Measurements from ENCODE around the gene SHMT2. TPM values are rescaled to one million over a fixed set of nuclear protein-coding genes. Genes with fewer than 3 reads are reported as not detected.
A peak's percentile ranks its signal among the peaks of the same experiment; 100 is the strongest.

The SHMT2 gene
- total RNA-seq, 1 experiment from 2014 or later, result 293 TPM

- DNase-seq (ENCODE audit: low read depth), result no peak
These were observed 15.6 kb upstream of the SHMT2 start for GRCh38 chr12:57213763-57214397.

DNA sequence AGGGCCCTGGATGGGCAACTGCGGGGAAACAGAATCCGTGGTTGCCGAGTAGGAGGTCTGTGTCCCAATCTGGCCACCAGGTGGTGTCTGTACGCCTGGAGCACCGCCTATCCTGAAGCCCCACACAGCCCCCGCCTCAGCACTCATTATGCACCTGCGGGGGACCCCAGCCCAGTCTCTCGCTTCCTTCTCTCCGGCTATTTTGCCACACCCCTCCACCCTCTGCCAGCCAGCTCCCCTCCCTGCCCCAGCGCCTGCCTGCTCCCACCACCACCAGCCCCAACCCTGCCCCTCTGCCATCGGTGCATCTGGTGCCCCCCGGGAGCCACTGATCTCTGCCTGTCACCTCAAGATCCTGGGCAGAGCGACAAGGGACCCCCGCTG, 15.1 kb upstream of the SHMT2 start:
- peak; percentile 56 for DNase-seq (ENCODE audit: low read depth)

- DNase-seq (ENCODE audit: low read depth), result no peak
These were observed 14.4 kb upstream of the SHMT2 start for GRCh38 chr12:57215065-57215464.

- no peak for DNase-seq (ENCODE audit: low read depth)
These were observed 13.9 kb upstream of the SHMT2 start for GRCh38 chr12:57215668-57216013.

DNA sequence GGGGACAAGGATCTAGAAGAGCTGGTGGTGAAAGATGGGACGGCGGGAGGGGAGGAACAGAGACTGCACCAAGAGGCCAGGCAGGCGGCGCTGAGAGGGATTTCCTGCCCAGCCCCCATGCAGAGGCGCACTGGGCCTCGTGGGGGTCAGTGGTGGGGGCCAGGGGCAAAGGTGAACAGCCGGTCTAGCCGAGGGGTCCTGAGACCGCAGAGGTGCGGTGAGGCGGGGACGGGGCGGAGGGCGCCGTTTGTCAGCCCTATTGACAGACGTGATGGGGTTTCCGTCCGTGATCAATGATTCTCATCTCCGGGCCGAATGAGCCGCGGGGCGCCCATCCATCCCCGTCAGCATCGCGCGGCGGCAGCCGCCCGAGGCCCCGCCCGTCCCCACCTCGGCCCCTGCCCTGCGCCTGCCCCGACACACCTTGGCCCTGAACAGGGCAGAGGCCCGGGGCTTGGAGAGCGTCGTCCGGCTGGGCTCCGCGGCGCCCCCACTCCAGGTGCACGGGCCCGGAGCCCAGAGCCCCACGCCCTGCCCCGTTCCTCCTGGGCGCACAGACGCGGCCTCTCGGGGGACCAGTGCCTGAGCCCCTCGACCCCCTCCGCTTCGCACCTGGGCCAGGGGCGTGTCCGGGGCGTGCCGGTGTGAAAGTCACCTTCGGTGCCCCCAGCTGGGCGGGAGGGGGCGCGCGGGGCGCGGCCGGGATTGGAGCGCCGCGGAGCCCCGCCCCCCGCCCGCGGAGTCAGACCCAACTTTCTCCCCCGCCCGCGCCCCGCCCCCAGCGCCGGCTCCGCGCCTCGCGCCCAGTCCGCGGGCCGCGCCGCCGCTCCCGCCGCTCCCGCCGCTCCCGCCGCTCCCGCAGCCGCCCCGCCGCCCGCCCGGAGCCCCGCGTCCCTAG, 13.2 kb upstream of the SHMT2 start, which contains the start of gene NXPH4:
Gene NXPH4, plus strand, starts transcription at position 781 of the 898 bp plus-strand sequence. CDS start 176 bp downstream, outside the sequence.
- DNase-seq (ENCODE audit: low read depth), result no peak

- no peak for DNase-seq (ENCODE audit: low read depth)
These were observed 12.3 kb upstream of the SHMT2 start for GRCh38 chr12:57216921-57217879.

DNA sequence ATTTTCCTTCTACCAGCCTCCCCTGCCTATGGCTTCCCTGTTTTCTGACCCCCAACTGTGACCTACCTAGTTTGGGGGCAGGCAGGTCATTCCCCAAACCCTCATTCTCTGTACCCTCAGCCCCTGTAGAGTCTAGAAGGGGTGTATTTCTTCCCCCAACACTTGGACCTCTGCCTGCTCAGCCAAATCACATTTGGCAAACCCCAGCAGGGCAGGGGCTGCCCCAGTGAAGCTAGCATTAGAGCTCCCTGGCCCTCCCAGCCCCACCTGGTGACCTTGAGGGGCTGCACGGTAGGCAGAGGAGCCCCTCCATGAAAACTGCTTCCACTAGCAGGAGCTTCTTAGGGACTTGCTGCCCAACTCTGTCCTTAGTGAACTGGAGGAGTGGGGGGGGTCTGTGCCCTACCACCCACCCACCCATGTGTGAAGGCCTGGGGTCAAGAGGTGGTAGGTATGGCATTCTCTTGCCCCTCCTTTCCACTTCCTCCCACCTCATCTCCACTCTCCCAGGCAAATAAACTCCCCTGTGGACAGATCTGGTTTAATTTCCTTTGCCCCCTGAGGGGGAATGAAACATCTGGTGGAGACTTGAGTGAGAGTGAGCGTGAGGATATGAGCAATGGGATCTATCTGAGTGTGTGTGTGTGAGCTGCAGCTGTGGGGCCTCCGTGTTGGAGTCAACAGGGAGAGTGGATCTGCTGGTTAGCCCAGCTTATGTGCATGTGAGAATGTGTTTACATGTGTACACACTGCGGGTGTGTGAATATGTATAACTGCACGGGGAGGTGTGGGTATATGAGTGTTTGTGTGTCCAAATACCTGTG, 11.3 kb upstream of the SHMT2 start:
- DNase-seq (ENCODE audit: low read depth), result no peak

DNA sequence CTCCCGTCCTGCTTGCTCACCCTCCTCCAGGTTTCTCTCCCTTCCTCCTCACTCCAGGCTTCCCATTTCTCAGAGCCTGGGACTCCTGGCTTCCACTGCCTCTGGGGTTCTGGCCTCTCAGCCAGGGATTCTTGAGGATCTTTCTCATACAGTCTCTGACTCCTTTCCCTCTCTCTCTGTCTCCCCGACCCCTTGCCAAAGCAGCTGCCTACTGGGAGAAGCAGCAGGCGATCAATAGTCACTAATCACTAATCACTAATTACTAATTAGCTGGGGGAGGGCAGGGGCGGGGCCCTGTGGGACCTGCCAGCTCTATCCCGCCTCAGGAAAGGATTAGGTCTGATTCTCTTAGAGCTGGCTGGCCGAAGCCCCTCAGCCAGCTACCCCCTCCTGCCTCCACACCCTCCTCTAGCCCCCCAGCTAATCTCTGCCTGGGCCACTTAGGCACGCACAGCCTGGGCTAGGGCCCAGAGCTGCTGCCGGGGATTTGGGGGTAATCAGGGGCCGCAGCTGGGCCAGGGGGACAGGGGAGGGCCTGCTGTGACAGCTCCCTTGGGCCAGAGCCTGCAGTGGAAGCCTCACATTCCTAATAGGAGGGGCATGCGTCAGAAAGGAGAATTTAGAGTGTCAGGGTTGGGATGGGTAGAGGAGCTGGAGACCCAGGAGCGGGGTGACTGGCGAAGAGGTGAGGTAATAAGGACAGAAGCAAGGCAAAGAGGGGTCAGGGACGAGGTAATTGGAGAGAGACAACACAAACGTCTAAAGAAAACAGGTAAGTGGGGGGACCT, 10.1 kb upstream of the SHMT2 start:
- DNase-seq (ENCODE audit: low read depth), result no peak

DNA sequence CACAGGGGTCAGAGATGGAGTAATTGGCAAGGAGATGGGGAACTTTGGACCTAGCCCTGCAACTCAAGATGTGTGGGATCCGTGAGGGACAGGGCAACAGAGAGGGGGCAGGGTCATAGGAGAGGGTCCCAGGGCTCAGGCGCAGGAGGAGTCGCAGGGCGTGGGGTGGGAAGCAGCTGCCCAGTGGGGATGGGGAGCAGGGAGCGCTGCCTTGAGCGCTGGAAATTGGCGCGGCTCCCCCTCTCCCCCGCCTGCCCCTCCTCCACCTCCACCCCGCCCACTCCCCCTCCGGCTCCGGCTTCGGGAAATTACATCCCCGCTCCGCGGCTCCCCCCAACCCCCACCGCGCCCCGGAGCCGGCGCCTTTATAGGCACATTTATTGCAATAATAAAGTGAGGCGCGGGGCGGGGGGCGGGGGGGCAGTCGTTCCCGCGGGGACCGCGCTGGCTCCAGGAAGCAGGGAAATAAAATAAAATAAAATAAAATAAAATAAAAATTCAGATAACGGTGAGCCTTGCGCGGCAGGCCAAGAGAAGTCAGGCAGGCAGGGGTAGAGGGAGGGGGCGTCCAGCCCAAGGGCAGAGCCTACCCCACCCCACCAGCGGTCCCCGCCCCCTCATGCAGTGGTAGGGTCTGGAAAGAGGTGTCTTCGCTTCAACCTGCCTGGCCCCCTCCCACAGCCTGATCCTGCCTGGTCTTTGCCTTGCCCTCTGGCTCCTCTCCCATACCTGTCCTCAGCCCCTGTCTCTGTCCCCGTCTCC, 9.3 kb upstream of the SHMT2 start:
- DNase-seq (ENCODE audit: low read depth), result no peak

- DNase-seq (ENCODE audit: low read depth), result no peak
These were observed 8.7 kb upstream of the SHMT2 start for GRCh38 chr12:57220770-57221168.

- DNase-seq (ENCODE audit: low read depth), result no peak
These were observed 8.2 kb upstream of the SHMT2 start for GRCh38 chr12:57221169-57221917.

GRCh38 chr12:57222286-57223190, 7.0 kb upstream of the SHMT2 start:
- DNase-seq (ENCODE audit: low read depth), result no peak

- DNase-seq (ENCODE audit: low read depth), result no peak
These were observed 6.0 kb upstream of the SHMT2 start for GRCh38 chr12:57223191-57224165.

- DNase-seq (ENCODE audit: low read depth), result no peak
These were observed 5.1 kb upstream of the SHMT2 start for GRCh38 chr12:57224278-57224972.

GRCh38 chr12:57224973-57225679, 4.4 kb upstream of the SHMT2 start:
- DNase-seq (ENCODE audit: low read depth), result no peak

Measured in HT1080 (cell line).